PC-9 (cell line): Measurements from ENCODE around the gene SYNRG. TPM values are rescaled to one million over a fixed set of nuclear protein-coding genes. Genes with fewer than 3 reads are reported as not detected.

Experiments used
- BruUV-seq: library from RNA; stranded (reverse); fragments of 400-500 nt; replicated peaks from 2 replicates; lab custom pipeline; 2021; lab: Mats Ljungman, UMichigan
- CTCF ChIA-PET: fragments of 300-600 bp; sonication (Branson Sonifier 250); formaldehyde crosslinking; loops from one replicate; lab custom pipeline; 2022; ENCODE audit warnings: antibody characterized with exemption; lab: Charles Lee
- POLR2A ChIA-PET: fragments of 300-600 bp; sonication (Branson Sonifier 250); formaldehyde crosslinking; loops from one replicate; lab custom pipeline; 2022; ENCODE audit warnings: antibody characterized with exemption; ENCODE audit not compliant: unreplicated experiment; lab: Charles Lee
- DNase-seq, 2 experiments: peaks; one replicate each; pipeline versions ENCODE4 v3.0.0 to v3.0.0-alpha.2; 2015 to 2022; ENCODE audit warnings: mixed read lengths in 1 of 2
- H2AFZ ChIP-seq: fragments of 200-600 bp; sonication (generic); 2 replicates; pipeline ENCODE4 v1.8.1; 2017; ENCODE audit warnings: antibody characterized with exemption
- H3F3A ChIP-seq: fragments of 200-600 bp; sonication (generic); 2 replicates; pipeline ENCODE4 v1.8.1; 2017; ENCODE audit warnings: antibody characterized with exemption, mild to moderate bottlenecking, low read depth; ENCODE audit not compliant: insufficient read depth
- H3K27ac ChIP-seq: fragments of 200-600 bp; sonication (generic); 2 replicates; pipeline ENCODE4 v1.6.1; 2016; ENCODE audit warnings: mixed run types
- H3K27me3 ChIP-seq: fragments of 200-600 bp; sonication (generic); 2 replicates; pipeline ENCODE4 v1.6.1; 2016; ENCODE audit warnings: low read depth, mixed run types; ENCODE audit not compliant: insufficient read depth
- H3K36me3 ChIP-seq: fragments of 200-600 bp; sonication (generic); 2 replicates; pipeline ENCODE4 v1.6.1; 2016; ENCODE audit warnings: low read depth, mixed run types
- H3K4me1 ChIP-seq: fragments of 200-600 bp; sonication (generic); replicated peaks from 2 replicates; pipeline ENCODE4 v1.6.1; 2016; ENCODE audit warnings: mixed run types; ENCODE audit not compliant: insufficient read depth
- H3K4me2 ChIP-seq: fragments of 200-600 bp; sonication (generic); 2 replicates; pipeline ENCODE4 v1.6.1; 2017; ENCODE audit warnings: mixed run types
- H3K4me3 ChIP-seq: fragments of 200-600 bp; sonication (generic); 2 replicates; pipeline ENCODE4 v1.6.1; 2016; ENCODE audit warnings: mixed run types
- H3K79me2 ChIP-seq: fragments of 200-600 bp; sonication (generic); 2 replicates; pipeline ENCODE4 v1.6.1; 2017; ENCODE audit warnings: low read depth, mixed run types
- H3K9me2 ChIP-seq: fragments of 200-600 bp; sonication (generic); 2 replicates; pipeline ENCODE4 v1.8.1; 2017; ENCODE audit warnings: mild to moderate bottlenecking; ENCODE audit not compliant: insufficient read depth
- H3K9me3 ChIP-seq: fragments of 200-600 bp; sonication (generic); 2 replicates; pipeline ENCODE4 v1.8.1; 2016; ENCODE audit warnings: low read depth; ENCODE audit not compliant: insufficient read depth
- H4K20me1 ChIP-seq: fragments of 200-600 bp; sonication (generic); 2 replicates; pipeline ENCODE4 v1.8.1; 2017; ENCODE audit not compliant: insufficient read depth
- EZH2 ChIP-seq: fragments of 200-600 bp; sonication (generic); IDR thresholded peaks from 2 replicates; pipeline ENCODE4 v1.8.0; 2017; ENCODE audit warnings: antibody characterized with exemption, low read depth
- intact Hi-C: fragments of 100-400 bp; cut with micrococcal nuclease; formaldehyde crosslinking; loops from one replicate; pipeline ENCODE4 v1.10.0; 2022; ENCODE audit not compliant: unreplicated experiment
- total RNA-seq: library from RNA; stranded (reverse); gene quantifications from 2 replicates; pipeline ENCODE4 v1.2.3, GENCODE V29; 2021
- TF ChIP-seq, protein P1 (sequence below): fragments of 200-600 bp; sonication (generic); conservative IDR thresholded peaks from 2 replicates; pipeline ENCODE4 v1.6.1; 2017; ENCODE audit warnings: mixed run types, antibody characterized with exemption, mild to moderate bottlenecking, moderate library complexity

SYNRG gene
- total RNA-seq, 1 experiment from 2014 or later = 28.9 TPM

DNA sequence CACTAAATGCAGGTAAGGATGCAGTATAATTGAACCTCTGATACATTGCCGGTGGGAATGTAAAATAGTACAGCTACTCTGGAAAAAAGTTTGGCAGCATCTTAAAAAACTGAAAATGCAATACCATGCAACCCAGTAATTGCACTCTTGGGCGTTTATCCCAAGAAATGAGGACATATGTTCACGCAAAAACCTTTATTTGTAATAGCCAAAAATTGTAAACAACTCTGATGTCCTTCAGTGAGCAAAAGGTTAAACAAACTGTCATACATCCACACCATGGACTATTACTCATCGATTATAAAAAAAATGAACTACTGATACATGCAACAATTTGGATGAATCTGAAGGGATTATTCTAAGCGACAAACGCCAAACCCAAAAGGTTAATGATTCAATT lies 16.9 kb downstream of the SYNRG start:
- CTCF ChIA-PET = interaction anchor here (0.7 kb wide), 1 partner anchor 219 kb away, joined by 5 read pairs; no protein-coding TSS in a partner anchor
- no peaks in the 10 kb centered on the region for H3K4me1 ChIP-seq
- intact Hi-C loops = no loop called here
- BruUV-seq = no TSS peak
- no peak for DNase-seq
- H3K9me2 ChIP-seq = no peaks in the 10 kb centered on the region
- H3K79me2 ChIP-seq = no peaks in the 10 kb centered on the region
- H4K20me1 ChIP-seq = peaks cover 7% of the 10 kb centered on the region; the same call in 1 of the 2 replicates
- no peaks in the 10 kb centered on the region for H3F3A ChIP-seq
- no peaks in the 10 kb centered on the region for H3K9me3 ChIP-seq
- no peaks in the 10 kb centered on the region for H3K27me3 ChIP-seq
- POLR2A ChIA-PET = no interaction called here
- no peak overlapping the region for H2AFZ ChIP-seq
- H3K4me3 ChIP-seq = no peak overlapping the region
- H3K27ac ChIP-seq = no peak overlapping the region
- no peak overlapping the region for H3K4me2 ChIP-seq
- peaks cover 6% of the 10 kb centered on the region for H3K36me3 ChIP-seq
- TF ChIP-seq, protein P1, sequence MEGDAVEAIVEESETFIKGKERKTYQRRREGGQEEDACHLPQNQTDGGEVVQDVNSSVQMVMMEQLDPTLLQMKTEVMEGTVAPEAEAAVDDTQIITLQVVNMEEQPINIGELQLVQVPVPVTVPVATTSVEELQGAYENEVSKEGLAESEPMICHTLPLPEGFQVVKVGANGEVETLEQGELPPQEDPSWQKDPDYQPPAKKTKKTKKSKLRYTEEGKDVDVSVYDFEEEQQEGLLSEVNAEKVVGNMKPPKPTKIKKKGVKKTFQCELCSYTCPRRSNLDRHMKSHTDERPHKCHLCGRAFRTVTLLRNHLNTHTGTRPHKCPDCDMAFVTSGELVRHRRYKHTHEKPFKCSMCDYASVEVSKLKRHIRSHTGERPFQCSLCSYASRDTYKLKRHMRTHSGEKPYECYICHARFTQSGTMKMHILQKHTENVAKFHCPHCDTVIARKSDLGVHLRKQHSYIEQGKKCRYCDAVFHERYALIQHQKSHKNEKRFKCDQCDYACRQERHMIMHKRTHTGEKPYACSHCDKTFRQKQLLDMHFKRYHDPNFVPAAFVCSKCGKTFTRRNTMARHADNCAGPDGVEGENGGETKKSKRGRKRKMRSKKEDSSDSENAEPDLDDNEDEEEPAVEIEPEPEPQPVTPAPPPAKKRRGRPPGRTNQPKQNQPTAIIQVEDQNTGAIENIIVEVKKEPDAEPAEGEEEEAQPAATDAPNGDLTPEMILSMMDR = no peak
- TF ChIP-seq EZH2 = no peak

DNA sequence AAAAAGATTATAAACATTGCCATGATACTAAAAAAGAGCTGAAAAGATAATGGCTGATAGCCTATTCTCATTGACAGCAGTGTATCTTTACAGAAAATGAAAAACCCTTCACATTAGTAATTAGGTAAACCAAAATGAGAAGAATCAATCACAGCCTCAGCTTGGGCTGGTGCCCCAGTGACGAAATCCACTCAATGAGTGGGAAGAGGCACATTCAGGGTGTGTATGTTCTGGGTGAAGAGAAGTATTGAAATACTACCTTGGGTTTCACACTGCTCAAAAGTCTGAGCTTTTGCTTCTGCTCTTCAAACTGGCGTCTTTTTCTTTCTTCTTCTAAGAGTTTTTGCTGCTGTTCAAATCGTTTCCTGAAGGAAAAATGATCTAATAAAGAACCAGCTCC lies 24.2 kb downstream of the SYNRG start:
- Histone ChIP-seq H3K4me1 (no peaks in the 10 kb centered on the region), H3K4me3 (no peak overlapping the region), H3K27ac (no peak overlapping the region), H3K9me3 (no peaks in the 10 kb centered on the region), H2AFZ (no peak overlapping the region), H3K4me2 (no peak overlapping the region), H3F3A (no peaks in the 10 kb centered on the region), H3K9me2 (no peaks in the 10 kb centered on the region), H4K20me1 (no peaks in the 10 kb centered on the region), H3K27me3 (no peaks in the 10 kb centered on the region), H3K79me2 (no peaks in the 10 kb centered on the region), H3K36me3 (peaks cover 24% of the 10 kb centered on the region)
- TF ChIP-seq EZH2 = no peak
- TF ChIP-seq, protein P1 = no peak
- no TSS peak for BruUV-seq
- intact Hi-C loops = no loop called here
- ChIA-PET POLR2A (no interaction called here), CTCF (no interaction called here)
- DNase-seq = no peak

DNA sequence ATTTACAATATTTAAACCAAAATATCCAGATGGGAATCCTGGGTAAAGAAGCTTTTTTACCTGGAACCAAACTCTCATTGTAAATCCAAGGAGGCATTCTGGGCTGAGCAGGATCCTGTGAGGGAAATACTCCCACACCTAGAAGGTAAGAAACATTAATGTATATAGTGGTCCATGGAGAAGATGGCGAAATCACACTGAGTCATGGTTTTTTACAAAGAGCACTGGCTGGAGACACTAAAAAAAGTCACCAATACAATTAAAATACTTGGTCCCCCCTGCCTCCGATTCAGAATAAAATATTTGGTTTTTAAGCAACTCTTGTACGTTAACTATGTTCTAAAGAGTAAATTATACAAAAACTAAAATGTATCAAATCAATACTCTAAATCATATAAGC lies 32.9 kb downstream of the SYNRG start:
- intact Hi-C loops = no loop called here
- Histone ChIP-seq H3K27me3 (no peaks in the 10 kb centered on the region), H3F3A (peaks cover 5% of the 10 kb centered on the region; the same call in 1 of the 2 replicates), H3K9me2 (no peaks in the 10 kb centered on the region), H3K4me3 (no peak overlapping the region), H2AFZ (no peak overlapping the region), H4K20me1 (no peaks in the 10 kb centered on the region; the same call in 1 of the 2 replicates), H3K4me1 (no peaks in the 10 kb centered on the region), H3K79me2 (no peaks in the 10 kb centered on the region), H3K4me2 (no peak overlapping the region), H3K36me3 (peaks cover 25% of the 10 kb centered on the region), H3K27ac (no peak overlapping the region), H3K9me3 (no peaks in the 10 kb centered on the region)
- DNase-seq = no peak
- no TSS peak for BruUV-seq
- POLR2A ChIA-PET = no interaction called here
- TF ChIP-seq EZH2 = no peak
- TF ChIP-seq, protein P1 = no peak
- CTCF ChIA-PET = no interaction called here
